GM08714 (cell line): Measurements from ENCODE around the gene ATG9A.

Source experiments
- H3K4me3 ChIP-seq: fragments of 200-500 bp; sonication (Bioruptor generic); 2 replicates; pipeline ENCODE4 v1.5.1; 2014; ENCODE audit warnings: mild to moderate bottlenecking, low read length, inconsistent platforms
- ZNF274 ChIP-seq: IDR thresholded peaks from 2 replicates; pipeline ENCODE4 v1.6.1; 2012; ENCODE audit warnings: mild to moderate bottlenecking, low read depth, low read length

The ATG9A gene

GRCh38 chr2:219174146-219174545 is 55.3 kb downstream of the ATG9A start:
- TF ChIP-seq ZNF274: no peak
- no peak overlapping the region for H3K4me3 ChIP-seq

- H3K4me3 ChIP-seq: no peak overlapping the region
- no peak for TF ChIP-seq ZNF274
Measured at GRCh38 chr2:219173176-219173575, 56.3 kb downstream of the ATG9A start.

- TF ChIP-seq ZNF274: no peak
- H3K4me3 ChIP-seq: no peak overlapping the region
Measured at GRCh38 chr2:219172231-219173154, 56.9 kb downstream of the ATG9A start.

- no peak for TF ChIP-seq ZNF274
Measured at GRCh38 chr2:219171231-219171651, 58.2 kb downstream of the ATG9A start.

GRCh38 chr2:219169930-219170654 is 59.3 kb downstream of the ATG9A start, which contains the start of gene SLC23A3:
Gene SLC23A3 (minus strand): TSS chr2:219170029. CDS start chr2:219169984, 45 bp downstream.
- no peak within 1 kb of the TSS for H3K4me3 ChIP-seq
- no peak for TF ChIP-seq ZNF274

More at GRCh38 chr2:219171231-219171651, 58.2 kb downstream of the ATG9A start:
- H3K4me3 ChIP-seq: no peak overlapping the region
